Omental fat pad (tissue), 4 donors: ENCODE results near the gene DOCK3. TPM values are rescaled to one million over a fixed set of nuclear protein-coding genes. Genes with fewer than 3 reads are reported as not detected.
"Not testable (repeated sequence)": the region's sequence is repeated elsewhere in the genome, so short reads cannot be mapped to it uniquely, and the experiment has no call there.

ENCODE experiments used
- ATAC-seq: fragments of 150-250 bp; one replicate; pipeline ENCODE4 v1.9.1; 2016; ENCODE audit warnings: mild to moderate bottlenecking, moderate library complexity; ENCODE audit not compliant: low FRiP score
- DNase-seq: peaks from one replicate; pipeline ENCODE4 v3.0.0-alpha.2; 2019; ENCODE audit warnings: low spot score
- CTCF ChIP-seq, 3 donors: fragments of 450-650 bp; IDR thresholded peaks; one replicate each; pipeline ENCODE4 v1.5.1; 2016 to 2017; ENCODE audit warnings: antibody characterized with exemption in 3 of 3, mild to moderate bottlenecking in 3 of 3, moderate library complexity in 2 of 3
- total RNA-seq, 4 donors: library from RNA; depleted of rRNA; stranded (reverse); fragments of >200 nt; gene quantifications; one replicate each; pipeline ENCODE4 v1.1.0, GENCODE V29; 2016

DOCK3 gene
- total RNA-seq, 4 donors from 2014 or later = 0.16 to 2.5 (median 1.4) TPM

- no peak for TF ChIP-seq CTCF (IDR thresholded peaks at IDR 0.05)
- DNase-seq = no peak
- no peak for ATAC-seq
Observed at GRCh38 chr3:51173518-51174271, 499.0 kb downstream of the DOCK3 start.

- DNase-seq = no peak
- ATAC-seq = no peak
- no peak for TF ChIP-seq CTCF (IDR thresholded peaks at IDR 0.05)
Observed at GRCh38 chr3:51176923-51177322, 502.2 kb downstream of the DOCK3 start.

GRCh38 chr3:51186446-51186845 is 511.7 kb downstream of the DOCK3 start:
- DNase-seq, ATAC-seq: not testable (repeated sequence)

- no peak for ATAC-seq
- no peak for TF ChIP-seq CTCF (IDR thresholded peaks at IDR 0.05)
- no peak for DNase-seq
Observed at GRCh38 chr3:51190199-51190598, 515.5 kb downstream of the DOCK3 start.

GRCh38 chr3:51190827-51191226 is 516.1 kb downstream of the DOCK3 start:
- TF ChIP-seq CTCF (IDR thresholded peaks at IDR 0.05) = no peak
- ATAC-seq (no peak), DNase-seq (no peak)

GRCh38 chr3:51191768-51192167 is 517.0 kb downstream of the DOCK3 start:
- no peak for ATAC-seq
- DNase-seq = no peak
- no peak for TF ChIP-seq CTCF (IDR thresholded peaks at IDR 0.05)

- ATAC-seq = no peak
- TF ChIP-seq CTCF (IDR thresholded peaks at IDR 0.05) = no peak
- DNase-seq = no peak
Observed at GRCh38 chr3:51198477-51198876, 523.8 kb downstream of the DOCK3 start.

- not testable (repeated sequence) for ATAC-seq, DNase-seq
Observed at GRCh38 chr3:51199296-51199695, 524.6 kb downstream of the DOCK3 start.
